ENCODE data around the gene QKI. TPM values are rescaled to one million over a fixed set of nuclear protein-coding genes. Genes with fewer than 3 reads are reported as not detected.
"Not testable (repeated sequence)": the region's sequence is repeated elsewhere in the genome, so short reads cannot be mapped to it uniquely, and the experiment has no call there.

QKI gene
- total RNA-seq, 2 experiments from 2014 or later = 61.7 to 74.7 TPM

DNA sequence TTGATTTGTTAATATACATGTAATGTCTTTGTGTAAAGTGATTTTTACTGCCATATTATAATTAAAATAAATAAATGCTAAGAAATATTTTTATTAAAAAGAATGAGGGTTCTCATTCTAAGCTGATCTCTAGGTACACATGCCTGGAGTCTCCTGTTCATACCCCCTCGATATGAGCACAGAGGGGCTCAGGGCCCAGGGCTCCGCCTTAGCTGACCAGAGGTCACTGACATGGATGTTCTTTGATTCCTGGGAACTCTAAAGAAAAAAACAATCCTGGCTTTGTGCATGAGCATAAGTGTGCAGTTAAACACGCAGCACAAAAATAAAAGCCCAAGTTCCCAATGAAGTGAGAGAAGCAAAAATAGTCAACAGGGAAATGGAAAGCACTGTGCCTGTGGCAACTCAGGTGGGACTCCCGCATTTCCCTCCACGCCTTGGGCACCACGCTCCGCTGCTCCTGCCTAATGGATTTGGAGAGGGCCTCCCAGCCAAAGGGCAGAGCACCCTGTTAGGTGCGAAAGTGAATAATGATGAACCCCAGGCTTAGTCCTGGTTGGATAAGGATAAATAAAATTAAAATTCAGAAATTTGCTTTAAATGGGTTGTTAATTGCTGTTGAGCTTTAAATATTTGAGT, 33.3 kb upstream of the QKI start:
- no peaks in the 10 kb centered on the region for H3K36me3 Mint-ChIP-seq (ENCODE audit: low read depth)
- CTCF ChIA-PET = no interaction called here
- no peak overlapping the region for H3K27ac Mint-ChIP-seq
- H3K27me3 Mint-ChIP-seq = peaks cover 3% of the 10 kb centered on the region
- H3K4me1 Mint-ChIP-seq = no peaks in the 10 kb centered on the region
- POLR2A ChIA-PET = no interaction called here
- no peak for DNase-seq
- H3K4me3 Mint-ChIP-seq = no peak overlapping the region
- peaks cover 2% of the 10 kb centered on the region for H3K9me3 Mint-ChIP-seq

DNA sequence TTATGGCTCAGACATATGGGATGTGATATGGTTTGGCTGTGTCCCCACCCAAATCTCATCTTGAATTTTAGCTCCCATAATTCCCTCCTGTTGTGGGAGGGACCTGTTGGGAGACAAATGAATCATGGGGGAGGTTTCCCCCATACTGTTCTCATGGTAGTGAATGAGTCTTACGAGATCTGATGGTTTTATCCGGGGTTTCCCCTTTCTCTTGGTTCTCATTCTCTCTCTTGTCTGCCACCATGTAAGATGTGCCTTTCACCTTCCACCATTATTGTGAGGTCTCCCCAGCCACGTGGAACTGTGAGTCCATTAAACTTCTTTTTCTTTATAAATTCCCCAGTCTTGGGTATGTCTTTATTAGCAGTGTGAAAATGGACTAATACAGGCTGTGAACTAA, 31.1 kb upstream of the QKI start:
- H3K4me3 Mint-ChIP-seq; H3K4me1 Mint-ChIP-seq; DNase-seq; H3K27ac Mint-ChIP-seq; H3K27me3 Mint-ChIP-seq; H3K36me3 Mint-ChIP-seq (ENCODE audit: low read depth); H3K9me3 Mint-ChIP-seq; POLR2A ChIA-PET: not testable (repeated sequence)
- CTCF ChIA-PET = interaction anchor here (1.1 kb wide), 1 partner anchor 414 kb away, joined by 3 read pairs; no protein-coding TSS in a partner anchor

GRCh38 chr6:163383912-163384311, 30.6 kb upstream of the QKI start:
- no peak overlapping the region for H3K4me3 Mint-ChIP-seq
- peaks cover 3% of the 10 kb centered on the region for H3K27me3 Mint-ChIP-seq
- no peak for DNase-seq
- H3K4me1 Mint-ChIP-seq = no peaks in the 10 kb centered on the region
- no peak overlapping the region for H3K27ac Mint-ChIP-seq
- H3K9me3 Mint-ChIP-seq = peaks cover 2% of the 10 kb centered on the region
- CTCF ChIA-PET = no interaction called here
- H3K36me3 Mint-ChIP-seq (ENCODE audit: low read depth) = no peaks in the 10 kb centered on the region
- POLR2A ChIA-PET = no interaction called here

GRCh38 chr6:163384510-163384909, 30.0 kb upstream of the QKI start:
- CTCF ChIA-PET = no interaction called here
- no peak for DNase-seq
- POLR2A ChIA-PET = no interaction called here
- H3K4me3 Mint-ChIP-seq = no peak overlapping the region
- peaks cover 3% of the 10 kb centered on the region for H3K27me3 Mint-ChIP-seq
- H3K4me1 Mint-ChIP-seq = no peaks in the 10 kb centered on the region
- H3K27ac Mint-ChIP-seq = no peak overlapping the region
- H3K9me3 Mint-ChIP-seq = peaks cover 2% of the 10 kb centered on the region
- no peaks in the 10 kb centered on the region for H3K36me3 Mint-ChIP-seq (ENCODE audit: low read depth)

GRCh38 chr6:163385503-163385902, 29.0 kb upstream of the QKI start:
- DNase-seq; H3K4me3 Mint-ChIP-seq; H3K27ac Mint-ChIP-seq; H3K9me3 Mint-ChIP-seq; H3K4me1 Mint-ChIP-seq; H3K27me3 Mint-ChIP-seq; CTCF ChIA-PET; POLR2A ChIA-PET; H3K36me3 Mint-ChIP-seq (ENCODE audit: low read depth): not testable (repeated sequence)

DNA sequence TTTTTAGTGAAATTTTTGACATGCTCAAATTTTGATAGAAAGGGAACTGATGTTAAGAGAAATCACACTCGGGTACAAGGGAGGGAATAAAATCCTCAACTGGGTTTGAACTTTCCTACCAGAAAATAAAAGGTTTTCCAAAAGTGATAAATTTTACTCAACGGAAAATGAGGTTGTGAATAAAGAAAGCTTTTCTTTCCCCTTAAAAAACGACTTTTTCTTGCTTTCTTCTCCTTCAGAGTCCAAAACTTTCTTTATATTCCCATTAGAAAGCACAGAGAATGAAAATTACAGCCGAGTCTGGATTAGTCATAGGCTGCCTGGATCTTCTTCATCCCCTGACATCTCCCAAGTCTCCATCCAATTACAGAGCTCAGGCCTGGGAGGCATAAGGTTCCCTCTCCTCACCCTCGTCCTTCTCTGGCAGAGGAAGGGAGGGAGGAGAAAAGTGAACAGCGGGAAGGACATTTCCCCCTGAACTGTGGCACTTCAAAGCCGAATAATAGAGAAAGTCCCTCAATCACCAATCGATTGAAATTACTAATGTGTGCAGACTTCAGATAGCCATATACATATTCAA, 28.1 kb upstream of the QKI start:
- no peaks in the 10 kb centered on the region for H3K36me3 Mint-ChIP-seq (ENCODE audit: low read depth)
- POLR2A ChIA-PET = no interaction called here
- no peak overlapping the region for H3K27ac Mint-ChIP-seq
- H3K4me3 Mint-ChIP-seq = no peak overlapping the region
- H3K4me1 Mint-ChIP-seq = no peaks in the 10 kb centered on the region
- H3K27me3 Mint-ChIP-seq = peaks cover 8% of the 10 kb centered on the region
- H3K9me3 Mint-ChIP-seq = peaks cover 2% of the 10 kb centered on the region
- CTCF ChIA-PET = no interaction called here
- no peak for DNase-seq

- no peaks in the 10 kb centered on the region for H3K36me3 Mint-ChIP-seq (ENCODE audit: low read depth)
- ChIA-PET CTCF (no interaction called here), POLR2A (no interaction called here)
- no peak overlapping the region for H3K27ac Mint-ChIP-seq
- no peak overlapping the region for H3K4me3 Mint-ChIP-seq
- H3K27me3 Mint-ChIP-seq = peaks cover 10% of the 10 kb centered on the region
- H3K4me1 Mint-ChIP-seq = no peaks in the 10 kb centered on the region
- no peak for DNase-seq
- H3K9me3 Mint-ChIP-seq = peaks cover 2% of the 10 kb centered on the region
Measured at GRCh38 chr6:163387317-163387716, 27.2 kb upstream of the QKI start.

GRCh38 chr6:163389354-163389753, 25.2 kb upstream of the QKI start:
- POLR2A ChIA-PET = no interaction called here
- no peak overlapping the region for H3K27ac Mint-ChIP-seq
- H3K36me3 Mint-ChIP-seq (ENCODE audit: low read depth) = no peaks in the 10 kb centered on the region

DNA sequence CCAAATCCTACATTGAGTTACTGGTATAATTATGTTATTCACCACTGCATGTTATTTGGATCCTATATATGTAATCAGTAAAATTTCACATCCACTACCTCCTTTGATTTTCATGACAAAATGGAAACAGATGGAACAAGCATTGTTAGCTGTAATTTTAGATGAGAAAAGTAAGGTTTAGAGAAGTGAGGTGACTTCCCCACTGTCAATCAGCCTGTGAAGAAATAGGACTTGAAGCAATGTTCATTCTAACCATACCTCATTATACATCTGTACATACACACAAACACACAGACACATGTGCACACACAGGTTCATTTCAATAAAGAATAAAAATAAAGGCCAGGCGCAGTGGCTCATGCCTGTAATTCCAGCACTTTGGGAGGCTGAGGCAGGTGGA, 23.7 kb upstream of the QKI start:
- POLR2A ChIA-PET = no interaction called here
- Mint-ChIP-seq H3K4me1 (no peaks in the 10 kb centered on the region), H3K4me3 (no peak overlapping the region), H3K9me3 (no peaks in the 10 kb centered on the region), H3K36me3 (ENCODE audit: low read depth) (no peaks in the 10 kb centered on the region), H3K27ac (no peak overlapping the region), H3K27me3 (peaks cover 22% of the 10 kb centered on the region)
- DNase-seq = no peak
- CTCF ChIA-PET = interaction anchor here (0.5 to 1.5 kb wide), 2 partner anchors 11 to 467 kb away, joined by 3 to 4 read pairs; no protein-coding TSS in a partner anchor

More at GRCh38 chr6:163389354-163389753, 25.2 kb upstream of the QKI start:
- CTCF ChIA-PET = interaction anchor here (1.5 kb wide), 1 partner anchor 13 kb away, joined by 3 read pairs; no protein-coding TSS in a partner anchor
- Mint-ChIP-seq H3K9me3 (no peaks in the 10 kb centered on the region), H3K4me3 (no peak overlapping the region), H3K27me3 (peaks cover 12% of the 10 kb centered on the region), H3K4me1 (no peaks in the 10 kb centered on the region)
- no peak for DNase-seq

- Mint-ChIP-seq H3K36me3 (ENCODE audit: low read depth) (no peaks in the 10 kb centered on the region), H3K9me3 (no peaks in the 10 kb centered on the region), H3K4me1 (peaks cover 7% of the 10 kb centered on the region), H3K27ac (no peak overlapping the region), H3K4me3 (no peak overlapping the region), H3K27me3 (peaks cover 29% of the 10 kb centered on the region)
- POLR2A ChIA-PET = no interaction called here
- no peak for DNase-seq
- CTCF ChIA-PET = no interaction called here
Measured at GRCh38 chr6:163391985-163392384, 22.5 kb upstream of the QKI start.

DNA sequence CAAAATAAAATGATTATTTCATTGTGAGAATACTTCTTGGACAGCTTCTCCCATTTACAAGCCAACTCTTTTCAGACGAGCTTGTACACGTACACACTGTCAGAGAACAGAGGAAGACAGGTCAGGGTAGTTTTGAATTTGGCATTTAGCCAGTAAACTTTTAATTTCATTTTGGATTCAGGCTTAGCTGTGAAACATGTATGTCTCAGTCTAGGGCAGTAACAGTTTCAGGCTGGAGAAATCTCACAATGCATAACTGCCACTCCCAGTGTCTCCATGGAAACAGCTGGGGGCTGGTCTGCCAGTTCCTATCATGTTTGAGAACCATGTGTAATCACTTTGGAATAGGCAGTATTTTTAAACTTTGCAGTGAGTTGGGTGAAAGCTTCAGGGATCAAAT, 22.0 kb upstream of the QKI start:
- ChIA-PET POLR2A (no interaction called here), CTCF (no interaction called here)
- Mint-ChIP-seq H3K9me3 (no peaks in the 10 kb centered on the region), H3K36me3 (ENCODE audit: low read depth) (no peaks in the 10 kb centered on the region), H3K27ac (no peak overlapping the region), H3K4me1 (peaks cover 7% of the 10 kb centered on the region), H3K4me3 (no peak overlapping the region), H3K27me3 (peaks cover 33% of the 10 kb centered on the region)
- DNase-seq = no peak

- H3K4me3 Mint-ChIP-seq = no peak overlapping the region
- no peaks in the 10 kb centered on the region for H3K36me3 Mint-ChIP-seq (ENCODE audit: low read depth)
- DNase-seq = no peak
- ChIA-PET CTCF (no interaction called here), POLR2A (no interaction called here)
- peaks cover 33% of the 10 kb centered on the region for H3K27me3 Mint-ChIP-seq
- peaks cover 7% of the 10 kb centered on the region for H3K4me1 Mint-ChIP-seq
- no peak overlapping the region for H3K27ac Mint-ChIP-seq
- H3K9me3 Mint-ChIP-seq = no peaks in the 10 kb centered on the region
Measured at GRCh38 chr6:163393923-163394322, 20.6 kb upstream of the QKI start.

GRCh38 chr6:163394659-163395058, 19.9 kb upstream of the QKI start:
- DNase-seq = no peak
- Mint-ChIP-seq H3K27ac (no peak overlapping the region), H3K36me3 (ENCODE audit: low read depth) (no peaks in the 10 kb centered on the region), H3K9me3 (no peaks in the 10 kb centered on the region), H3K4me3 (no peak overlapping the region), H3K4me1 (peaks cover 7% of the 10 kb centered on the region), H3K27me3 (peaks cover 36% of the 10 kb centered on the region)
- POLR2A ChIA-PET = no interaction called here
- CTCF ChIA-PET = no interaction called here
